Ovary (tissue), 3 donors: Measurements from ENCODE around the gene COL8A1.

Experiments
- EP300 ChIP-seq: sonication (generic); formaldehyde crosslinking; IDR thresholded peaks from one replicate; pipeline ENCODE4 v1.6.1; 2017; ENCODE audit warnings: antibody characterized with exemption
- POLR2A ChIP-seq: fragments of 450-650 bp; IDR thresholded peaks from one replicate; pipeline ENCODE4 v1.6.1; 2017; ENCODE audit warnings: antibody characterized with exemption, mild to moderate bottlenecking, moderate library complexity
- TF ChIP-seq, protein P1 (sequence below), 3 donors: fragments of 450-650 bp in 2 of 3; fragments of 200-600 bp in 1 of 3; IDR thresholded peaks; one replicate each; pipeline versions ENCODE4 v1.5.1 to v1.8.0; 2016 to 2022; ENCODE audit warnings: antibody characterized with exemption in 3 of 3, mild to moderate bottlenecking in 1 of 3
- donor health status: DM: no; HTN: no; CAD: no.

DNA sequence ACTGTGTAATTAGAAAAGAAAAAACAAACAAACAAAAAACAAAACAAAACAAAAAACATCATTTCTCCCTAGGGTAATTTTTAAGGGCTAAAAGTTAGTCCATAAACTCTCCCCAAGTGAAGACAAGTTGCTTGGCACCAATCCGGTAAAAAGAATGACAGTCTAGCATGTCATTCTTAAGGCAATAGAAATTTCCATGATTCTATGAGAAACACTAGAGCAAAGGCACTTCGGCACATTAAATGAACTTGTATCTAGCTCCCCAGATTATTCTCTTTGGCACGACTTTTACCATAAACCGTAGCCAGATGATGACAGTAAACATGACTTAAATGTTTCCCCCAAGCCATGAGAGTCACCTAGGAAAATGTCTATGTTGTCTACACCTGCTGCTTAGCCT, 10.1 kb downstream of the COL8A1 start:
- TF ChIP-seq, protein P1, sequence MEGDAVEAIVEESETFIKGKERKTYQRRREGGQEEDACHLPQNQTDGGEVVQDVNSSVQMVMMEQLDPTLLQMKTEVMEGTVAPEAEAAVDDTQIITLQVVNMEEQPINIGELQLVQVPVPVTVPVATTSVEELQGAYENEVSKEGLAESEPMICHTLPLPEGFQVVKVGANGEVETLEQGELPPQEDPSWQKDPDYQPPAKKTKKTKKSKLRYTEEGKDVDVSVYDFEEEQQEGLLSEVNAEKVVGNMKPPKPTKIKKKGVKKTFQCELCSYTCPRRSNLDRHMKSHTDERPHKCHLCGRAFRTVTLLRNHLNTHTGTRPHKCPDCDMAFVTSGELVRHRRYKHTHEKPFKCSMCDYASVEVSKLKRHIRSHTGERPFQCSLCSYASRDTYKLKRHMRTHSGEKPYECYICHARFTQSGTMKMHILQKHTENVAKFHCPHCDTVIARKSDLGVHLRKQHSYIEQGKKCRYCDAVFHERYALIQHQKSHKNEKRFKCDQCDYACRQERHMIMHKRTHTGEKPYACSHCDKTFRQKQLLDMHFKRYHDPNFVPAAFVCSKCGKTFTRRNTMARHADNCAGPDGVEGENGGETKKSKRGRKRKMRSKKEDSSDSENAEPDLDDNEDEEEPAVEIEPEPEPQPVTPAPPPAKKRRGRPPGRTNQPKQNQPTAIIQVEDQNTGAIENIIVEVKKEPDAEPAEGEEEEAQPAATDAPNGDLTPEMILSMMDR (IDR thresholded peaks at IDR 0.05): no peak
- TF ChIP-seq POLR2A (no peak), EP300 (no peak)
